SH-SY5Y (cell line): ENCODE data around the gene UBAC2.

Experiments
- GATA2 ChIP-seq: IDR thresholded peaks from 2 replicates; pipeline ENCODE4 v1.6.1; 2011; ENCODE audit warnings: mild to moderate bottlenecking, low read depth, low read length
- GATA3 ChIP-seq: IDR thresholded peaks from 2 replicates; pipeline ENCODE4 v1.6.1; 2011; ENCODE audit warnings: low read depth, mild to moderate bottlenecking, low read length, moderate library complexity

Gene UBAC2

GRCh38 chr13:99197117-99197651, 3.5 kb upstream of the UBAC2 start:
- no peak for TF ChIP-seq GATA3
- no peak for TF ChIP-seq GATA2

GRCh38 chr13:99199541-99200431, 868 bp upstream of the UBAC2 start:
- no peak for TF ChIP-seq GATA3
- no peak for TF ChIP-seq GATA2

DNA sequence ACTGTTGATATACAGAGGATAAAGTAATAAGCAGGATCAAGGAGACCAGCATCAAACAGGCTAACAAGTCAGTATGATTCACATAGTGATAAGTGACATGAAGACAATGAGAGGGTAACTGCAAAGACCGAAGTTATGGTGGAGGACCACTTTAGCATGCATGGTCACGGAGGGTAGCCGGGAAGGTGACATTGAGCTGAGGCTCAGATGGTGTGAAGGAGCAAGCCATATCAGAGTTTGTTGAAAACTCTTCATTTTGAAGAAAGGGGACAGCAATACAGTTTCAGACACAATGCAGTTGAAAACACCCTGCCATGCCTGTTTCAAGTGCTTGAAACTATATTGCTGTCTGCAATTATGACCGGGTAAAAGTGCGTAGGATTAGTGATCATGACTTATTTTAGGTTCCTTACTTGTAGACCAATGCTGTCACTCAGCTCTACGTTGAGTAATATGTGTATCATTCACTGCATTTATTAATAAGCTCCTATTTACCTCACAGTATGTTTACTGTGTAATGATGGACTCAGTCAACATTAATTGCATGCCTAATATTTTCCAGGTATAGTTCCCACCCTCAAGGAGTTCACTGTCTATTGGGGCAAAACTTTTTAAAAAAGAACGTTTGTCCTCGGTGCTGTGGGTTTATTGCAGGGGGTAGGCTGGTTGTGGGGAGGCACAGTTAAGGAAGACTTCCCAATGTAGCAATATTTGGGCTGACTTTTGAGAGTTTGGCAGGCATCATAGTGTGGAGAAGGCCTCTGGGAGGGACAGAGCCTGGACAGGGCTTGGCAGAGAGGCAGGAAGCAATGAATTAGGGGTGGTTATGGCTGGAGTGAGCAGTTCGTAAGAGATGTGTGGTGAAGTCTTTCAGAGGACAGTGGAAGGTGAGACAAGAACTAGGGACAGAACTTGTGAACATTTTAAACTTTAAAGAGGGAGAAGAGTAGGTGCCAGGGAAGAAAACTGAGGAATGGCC, 3.2 kb downstream of the UBAC2 start:
- TF ChIP-seq GATA2 (no peak), GATA3 (no peak)

GRCh38 chr13:99205621-99206220, 5.1 kb downstream of the UBAC2 start:
- TF ChIP-seq GATA2: no peak
- TF ChIP-seq GATA3: no peak

GRCh38 chr13:99206226-99206625, 5.6 kb downstream of the UBAC2 start:
- TF ChIP-seq GATA3: no peak
- TF ChIP-seq GATA2: no peak

DNA sequence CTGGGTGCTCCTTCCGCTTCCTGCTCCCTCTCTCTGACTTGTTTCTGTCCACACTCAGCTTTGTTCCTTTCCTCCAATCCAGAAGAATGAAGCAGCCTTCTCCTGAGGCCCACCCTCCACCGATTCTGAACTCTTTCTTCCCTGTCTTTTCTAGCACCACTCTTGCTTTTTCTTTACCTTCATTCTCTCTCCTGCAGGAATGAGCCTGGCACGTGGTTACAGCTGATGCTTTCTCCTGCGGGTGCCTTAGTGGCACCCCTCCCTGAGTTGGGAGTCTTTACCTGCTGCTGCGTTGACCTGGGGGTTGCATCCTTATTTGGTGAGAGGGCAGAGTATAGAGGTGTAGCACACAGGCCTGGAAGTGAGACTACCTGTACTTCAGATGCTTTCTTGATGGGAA, 6.2 kb downstream of the UBAC2 start:
- TF ChIP-seq GATA3 (no peak), GATA2 (no peak)

DNA sequence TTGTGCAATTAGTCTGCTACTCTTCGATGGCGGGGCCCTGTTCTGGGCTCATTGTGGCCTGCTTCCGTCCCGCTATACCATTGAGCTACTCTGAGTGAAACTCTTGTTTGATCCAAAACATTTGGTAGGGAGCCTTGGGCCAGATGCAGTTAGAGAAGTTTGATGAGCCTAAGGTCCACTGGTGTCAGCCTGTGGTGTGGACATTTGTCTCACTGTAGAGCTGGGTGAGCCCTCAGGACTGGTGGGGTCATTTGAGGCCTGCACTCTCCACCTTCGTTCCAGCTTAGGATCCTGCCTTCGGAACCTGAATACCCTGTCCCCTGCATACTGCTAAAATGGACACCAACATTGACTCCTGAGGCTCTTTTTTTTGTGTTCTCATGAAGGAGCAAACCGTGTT, 6.9 kb downstream of the UBAC2 start:
- TF ChIP-seq GATA3 (no peak), GATA2 (no peak)

- TF ChIP-seq GATA3 (no peak), GATA2 (no peak)
Observed at GRCh38 chr13:99208185-99208584, 7.5 kb downstream of the UBAC2 start.

DNA sequence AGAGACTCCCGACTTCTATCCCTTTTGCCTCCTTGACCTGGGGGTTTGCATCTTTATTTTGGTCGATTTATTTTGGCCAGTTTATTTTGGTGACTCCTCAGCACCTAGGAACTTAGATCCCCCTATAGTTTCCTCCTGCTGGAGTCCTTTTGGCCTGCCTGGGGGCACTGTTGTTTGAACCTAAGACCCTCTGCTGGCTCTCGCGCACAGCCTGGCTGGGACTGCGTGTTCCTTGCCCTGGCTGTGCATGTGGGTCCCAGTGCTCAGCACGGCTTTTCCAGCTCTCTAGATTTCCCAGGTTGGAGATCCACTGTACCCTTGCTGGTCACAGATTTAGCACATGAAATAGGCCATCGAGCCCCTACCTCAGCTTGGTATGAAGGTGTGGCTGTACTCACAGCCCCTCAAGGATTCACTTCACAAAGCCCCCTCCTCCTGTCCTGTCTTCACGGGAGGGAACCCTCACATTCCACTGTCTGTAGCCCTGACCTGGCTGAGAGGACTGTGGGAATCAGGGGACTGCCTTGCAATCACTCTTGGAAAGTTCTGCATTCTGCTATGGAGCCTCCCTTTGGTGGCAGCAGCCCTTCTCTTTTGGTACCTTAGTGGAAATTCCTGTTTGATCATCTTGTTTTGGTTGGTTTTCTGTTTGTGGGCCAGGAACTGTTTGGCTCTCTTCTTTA, 8.3 kb downstream of the UBAC2 start:
- TF ChIP-seq GATA3: no peak
- no peak for TF ChIP-seq GATA2

- TF ChIP-seq GATA2: no peak
- TF ChIP-seq GATA3: no peak
Observed at GRCh38 chr13:99211421-99212035, 10.9 kb downstream of the UBAC2 start.

GRCh38 chr13:99214232-99214631, 13.6 kb downstream of the UBAC2 start:
- TF ChIP-seq GATA2: no peak
- TF ChIP-seq GATA3: no peak

DNA sequence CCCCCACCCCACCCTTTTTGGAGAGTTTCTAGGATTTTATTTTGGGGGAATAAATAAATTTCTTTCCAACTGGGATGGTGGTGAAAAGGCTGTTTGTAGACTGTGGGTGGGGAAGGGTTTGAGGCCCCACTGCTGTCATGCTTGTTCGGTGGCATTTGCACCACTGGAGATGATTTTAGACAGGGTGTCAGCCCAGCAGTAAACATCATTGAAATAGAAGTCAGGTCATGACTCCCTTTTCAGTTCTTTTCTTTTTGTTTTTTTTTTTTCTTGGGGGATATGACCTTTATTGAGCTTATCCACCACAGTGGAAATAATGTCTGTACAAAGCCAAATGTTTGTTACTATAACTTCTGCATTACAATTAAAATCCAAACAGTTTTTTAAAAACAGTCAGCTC, 14.1 kb downstream of the UBAC2 start:
- TF ChIP-seq GATA3 (no peak), GATA2 (no peak)
